ENCODE measurements around the gene PIR.

DNA sequence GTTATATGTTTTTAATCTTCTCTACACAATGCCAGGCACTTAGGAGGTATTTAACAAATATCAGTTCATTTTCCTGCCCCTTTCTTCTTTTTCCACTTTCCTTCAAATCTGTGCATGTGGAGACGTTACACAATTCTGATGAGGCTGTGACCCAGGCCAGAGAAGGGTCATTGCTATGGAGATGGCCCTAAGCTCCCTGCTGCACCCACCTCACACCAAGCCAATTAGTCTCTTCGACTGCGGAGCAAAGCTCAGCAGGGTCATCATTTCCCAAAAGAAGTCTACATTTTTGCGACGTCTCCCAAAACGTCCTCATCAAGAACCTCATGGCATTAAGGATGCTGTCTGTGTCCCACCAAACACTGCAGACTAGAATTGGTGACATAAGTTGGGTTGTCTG, 80.0 kb downstream of the PIR start:
- TF ChIP-seq, protein P1, sequence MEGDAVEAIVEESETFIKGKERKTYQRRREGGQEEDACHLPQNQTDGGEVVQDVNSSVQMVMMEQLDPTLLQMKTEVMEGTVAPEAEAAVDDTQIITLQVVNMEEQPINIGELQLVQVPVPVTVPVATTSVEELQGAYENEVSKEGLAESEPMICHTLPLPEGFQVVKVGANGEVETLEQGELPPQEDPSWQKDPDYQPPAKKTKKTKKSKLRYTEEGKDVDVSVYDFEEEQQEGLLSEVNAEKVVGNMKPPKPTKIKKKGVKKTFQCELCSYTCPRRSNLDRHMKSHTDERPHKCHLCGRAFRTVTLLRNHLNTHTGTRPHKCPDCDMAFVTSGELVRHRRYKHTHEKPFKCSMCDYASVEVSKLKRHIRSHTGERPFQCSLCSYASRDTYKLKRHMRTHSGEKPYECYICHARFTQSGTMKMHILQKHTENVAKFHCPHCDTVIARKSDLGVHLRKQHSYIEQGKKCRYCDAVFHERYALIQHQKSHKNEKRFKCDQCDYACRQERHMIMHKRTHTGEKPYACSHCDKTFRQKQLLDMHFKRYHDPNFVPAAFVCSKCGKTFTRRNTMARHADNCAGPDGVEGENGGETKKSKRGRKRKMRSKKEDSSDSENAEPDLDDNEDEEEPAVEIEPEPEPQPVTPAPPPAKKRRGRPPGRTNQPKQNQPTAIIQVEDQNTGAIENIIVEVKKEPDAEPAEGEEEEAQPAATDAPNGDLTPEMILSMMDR (IDR thresholded peaks at IDR 0.05), result no peak
- no peak for TF ChIP-seq ZFX (IDR thresholded peaks at IDR 0.05; ENCODE audit: borderline replicate concordance)

Data from 22Rv1 (cell line).